HEK293 (cell line): Measurements from ENCODE around the gene TBX1.

Source experiments
- CTCF ChIA-PET: fragments of 350-600 bp; formaldehyde crosslinking; extraction: SDS; loops from one replicate; lab custom pipeline; 2021; ENCODE audit warnings: antibody characterized with exemption; lab: Yijun Ruan, JAX
- POLR2A ChIA-PET: fragments of 300-600 bp; formaldehyde crosslinking; extraction: SDS; loops from one replicate; lab custom pipeline; 2020; ENCODE audit warnings: antibody characterized with exemption, inconsistent platforms; lab: Yijun Ruan, JAX
- H3K27ac ChIP-seq: fragments of 200-500 bp; sonication (Bioruptor generic); 2 replicates; pipeline ENCODE4 v1.5.1; 2014; ENCODE audit warnings: low read depth, low read length, control low read depth, inconsistent platforms; ENCODE audit errors: extremely low read depth
- H3K36me3 ChIP-seq, 2 experiments: fragments of 200-500 bp in 1 of 2; sonication (Bioruptor generic) in 1 of 2; 1 replicate in 1 of 2; 2 replicates in 1 of 2; pipeline ENCODE4 v1.5.1; 2014 to 2017; ENCODE audit warnings: inconsistent platforms in 2 of 2, low read length in 2 of 2; ENCODE audit not compliant: control insufficient read depth in 2 of 2, insufficient read depth in 1 of 2
- H3K4me1 ChIP-seq: fragments of 200-500 bp; sonication (Bioruptor generic); 2 replicates; pipeline ENCODE4 v1.5.1; 2014; ENCODE audit warnings: mild to moderate bottlenecking, low read length, inconsistent platforms; ENCODE audit not compliant: control insufficient read depth, insufficient read depth
- H3K4me3 ChIP-seq: 2 replicates; pipeline ENCODE4 v1.5.1; 2011; ENCODE audit warnings: low read depth, mild to moderate bottlenecking, control low read depth, low read length, moderate library complexity
- H3K9me3 ChIP-seq: fragments of 200-500 bp; sonication (Bioruptor generic); 2 replicates; pipeline ENCODE4 v1.5.1; 2014; ENCODE audit warnings: low read depth, low read length, inconsistent platforms; ENCODE audit not compliant: control insufficient read depth, insufficient read depth
- BCL11A ChIP-seq: fragments of 450-650 bp; formaldehyde crosslinking; IDR thresholded peaks from 2 replicates; pipeline ENCODE4 v1.5.1; 2016; ENCODE audit warnings: low read depth, missing biosample characterization, missing genetic modification characterization
- ELK4 ChIP-seq: IDR thresholded peaks from 2 replicates; pipeline ENCODE4 v1.6.1; 2011; ENCODE audit warnings: mild to moderate bottlenecking, low read depth, low read length, borderline replicate concordance
- GLIS1 ChIP-seq: fragments of 450-650 bp; formaldehyde crosslinking; IDR thresholded peaks from 2 replicates; pipeline ENCODE4 v1.5.1; 2016; ENCODE audit warnings: missing biosample characterization, missing genetic modification characterization
- GLIS2 ChIP-seq: fragments of 450-650 bp; formaldehyde crosslinking; IDR thresholded peaks from 2 replicates; pipeline ENCODE4 v1.5.1; 2016; ENCODE audit warnings: missing biosample characterization, missing genetic modification characterization
- HOXA7 ChIP-seq: sonication (generic); formaldehyde crosslinking; IDR thresholded peaks from 2 replicates; pipeline ENCODE4 v1.8.1; 2022; ENCODE audit warnings: missing genetic modification reagents, borderline replicate concordance
- SP3 ChIP-seq: fragments of 450-650 bp; formaldehyde crosslinking; IDR thresholded peaks from 2 replicates; pipeline ENCODE4 v1.5.1; 2016; ENCODE audit warnings: missing biosample characterization, missing genetic modification characterization
- SP7 ChIP-seq: fragments of 450-650 bp; formaldehyde crosslinking; IDR thresholded peaks from 2 replicates; pipeline ENCODE4 v1.5.1; 2016; ENCODE audit warnings: missing biosample characterization, missing genetic modification characterization
- ZBTB11 ChIP-seq: fragments of 450-650 bp; formaldehyde crosslinking; conservative IDR thresholded peaks from 2 replicates; pipeline ENCODE4 v1.5.1; 2016; ENCODE audit warnings: low read depth, missing biosample characterization, missing genetic modification characterization
- ZBTB21 ChIP-seq: fragments of 450-650 bp; formaldehyde crosslinking; IDR thresholded peaks from 2 replicates; pipeline ENCODE4 v1.5.1; 2017; ENCODE audit warnings: missing biosample characterization, missing genetic modification characterization
- ZIC2 ChIP-seq: fragments of 450-650 bp; formaldehyde crosslinking; IDR thresholded peaks from 2 replicates; pipeline ENCODE4 v1.5.1; 2016; ENCODE audit warnings: missing biosample characterization, missing genetic modification characterization
- ZNF112 ChIP-seq: fragments of 450-650 bp; formaldehyde crosslinking; IDR thresholded peaks from 2 replicates; pipeline ENCODE4 v1.5.0; 2017; ENCODE audit warnings: missing biosample characterization, missing genetic modification characterization
- ZNF169 ChIP-seq: fragments of 450-650 bp; formaldehyde crosslinking; IDR thresholded peaks from 2 replicates; pipeline ENCODE4 v1.5.1; 2016; ENCODE audit warnings: missing biosample characterization, missing genetic modification characterization
- ZNF23 ChIP-seq: fragments of 450-650 bp; formaldehyde crosslinking; IDR thresholded peaks from 2 replicates; pipeline ENCODE4 v1.5.1; 2016; ENCODE audit warnings: missing biosample characterization, missing genetic modification characterization, borderline replicate concordance
- ZNF394 ChIP-seq: fragments of 450-650 bp; formaldehyde crosslinking; IDR thresholded peaks from 2 replicates; pipeline ENCODE4 v1.5.1; 2016; ENCODE audit warnings: missing biosample characterization, missing genetic modification characterization, mild to moderate bottlenecking, moderate library complexity, borderline replicate concordance
- ZNF398 ChIP-seq: fragments of 450-650 bp; formaldehyde crosslinking; IDR thresholded peaks from 2 replicates; pipeline ENCODE4 v1.5.1; 2017; ENCODE audit warnings: missing biosample characterization, missing genetic modification characterization
- ZNF433 ChIP-seq: fragments of 450-650 bp; formaldehyde crosslinking; IDR thresholded peaks from 2 replicates; pipeline ENCODE4 v1.5.1; 2016; ENCODE audit warnings: missing biosample characterization, missing genetic modification characterization, low read depth
- ZNF629 ChIP-seq: fragments of 450-650 bp; formaldehyde crosslinking; IDR thresholded peaks from 2 replicates; pipeline ENCODE4 v1.5.1; 2017; ENCODE audit warnings: missing biosample characterization, missing genetic modification characterization
- ZSCAN16 ChIP-seq: fragments of 450-650 bp; formaldehyde crosslinking; IDR thresholded peaks from 2 replicates; pipeline ENCODE4 v1.5.1; 2016; ENCODE audit warnings: missing biosample characterization, missing genetic modification characterization

Gene TBX1

GRCh38 chr22:19718456-19719049 lies 42.0 kb upstream of the TBX1 start:
- CTCF ChIA-PET, result interaction anchor here (0.8 to 4.5 kb wide), 2 partner anchors 12 to 40 kb away, joined by 3 to 15 read pairs; no protein-coding TSS in a partner anchor
- POLR2A ChIA-PET, result no interaction called here
- peak; percentile 7; the same call in 1 of the 2 replicates for TF ChIP-seq GLIS1 (tag by site-specific recombination)
- peak; percentile 20; the same call in 1 of the 2 replicates for TF ChIP-seq ZIC2 (tag by site-specific recombination)
- TF ChIP-seq GLIS2 (tag by site-specific recombination), result no peak
- TF ChIP-seq SP7, result no peak
- TF ChIP-seq BCL11A (tag by site-specific recombination), result no peak
- TF ChIP-seq ZBTB11, result no peak
- no peak for TF ChIP-seq ZNF23 (tag by site-specific recombination)
- TF ChIP-seq ZNF394, result no peak
- TF ChIP-seq ZNF398 (tag by site-specific recombination), result no peak
- no peak for TF ChIP-seq ZNF112 (tag by site-specific recombination)
- no peak for TF ChIP-seq ELK4
- Histone ChIP-seq H3K36me3 (peaks cover 0 to 35% of the 10 kb centered on the region in 2 experiments; a peak in 1 of 3 replicates), H3K4me1 (no peaks in the 10 kb centered on the region; the same call in 1 of the 2 replicates), H3K4me3 (peak overlapping the region; percentile 44), H3K27ac (no peak overlapping the region; the same call in 1 of the 2 replicates), H3K9me3 (no peaks in the 10 kb centered on the region)

GRCh38 chr22:19719050-19719482 lies 41.5 kb upstream of the TBX1 start:
- no peak overlapping the region for H3K4me3 ChIP-seq

GRCh38 chr22:19719488-19720021 lies 41.0 kb upstream of the TBX1 start:
- TF ChIP-seq HOXA7, result peak; percentile 34; the same call in 1 of the 2 replicates
- TF ChIP-seq ZNF629 (tag by site-specific recombination), result no peak
- Histone ChIP-seq H3K9me3 (no peaks in the 10 kb centered on the region), H3K4me3 (no peak overlapping the region), H3K4me1 (no peaks in the 10 kb centered on the region; the same call in 1 of the 2 replicates), H3K27ac (no peak overlapping the region), H3K36me3 (peaks cover 0 to 35% of the 10 kb centered on the region in 2 experiments; a peak in 1 of 3 replicates)
- ChIA-PET CTCF (interaction anchor here (0.8 to 4.5 kb wide), 3 partner anchors 11 to 191 kb away, joined by 3 to 15 read pairs (median 7); no protein-coding TSS in a partner anchor), POLR2A (interaction anchor here (0.5 kb wide), 1 partner anchor 208 kb away, joined by 5 read pairs; no protein-coding TSS in a partner anchor)

More at GRCh38 chr22:19719050-19719482, 41.5 kb upstream of the TBX1 start:
- Histone ChIP-seq H3K27ac (no peak overlapping the region), H3K36me3 (peaks cover 0 to 35% of the 10 kb centered on the region in 2 experiments; a peak in 1 of 3 replicates), H3K4me1 (no peaks in the 10 kb centered on the region; the same call in 1 of the 2 replicates), H3K9me3 (no peaks in the 10 kb centered on the region)
- CTCF ChIA-PET, result interaction anchor here (0.8 to 4.5 kb wide), 3 partner anchors 11 to 191 kb away, joined by 3 to 15 read pairs (median 7); no protein-coding TSS in a partner anchor
- no peak for TF ChIP-seq ZNF169 (tag by site-specific recombination)
- TF ChIP-seq ZNF433 (tag by site-specific recombination), result no peak
- no peak for TF ChIP-seq ZSCAN16
- no peak for TF ChIP-seq ZBTB21 (tag by site-specific recombination)
- TF ChIP-seq SP3 (tag by site-specific recombination), result no peak
- POLR2A ChIA-PET, result no interaction called here
